Measurements from ENCODE around the gene FXYD4.

- TF ChIP-seq CTCF (IDR thresholded peaks at IDR 0.05) (no peak), POLR2A (IDR thresholded peaks at IDR 0.05) (no peak)
Measured at GRCh38 chr10:43336641-43337318, 34.7 kb upstream of the FXYD4 start.
